ENCODE results near the gene LYSMD4.

- no peak for TF ChIP-seq ARID4B (CRISPR knock-in tag; IDR thresholded peaks at IDR 0.05; ENCODE audit: borderline replicate concordance)
- no peak for TF ChIP-seq CREB1 (CRISPR knock-in tag; IDR thresholded peaks at IDR 0.05)
These were observed 11.3 kb downstream of the LYSMD4 start for GRCh38 chr15:99721896-99722295.
